Inflammatory macrophage treated with lipopolysaccharide for 1 hour (primary cell): ENCODE data around the gene NDUFAF4.
A peak's percentile ranks its signal among the peaks of the same experiment; 100 is the strongest.

Experiments
- DNase-seq, 2 donors: peaks; one replicate each; pipeline ENCODE4 v3.0.0-alpha.2; 2020 to 2022

NDUFAF4 gene

GRCh38 chr6:96898241-96898851 lies 655 bp upstream of the NDUFAF4 start:
- peak; percentile 17 to 19 for DNase-seq

GRCh38 chr6:96889146-96889545 lies 8.5 kb downstream of the NDUFAF4 start:
- DNase-seq: no peak

- DNase-seq: no peak
These were observed 8.9 kb downstream of the NDUFAF4 start for GRCh38 chr6:96888745-96889144.

- DNase-seq: no peak
These were observed 11.2 kb downstream of the NDUFAF4 start for GRCh38 chr6:96886519-96886918.

GRCh38 chr6:96885187-96885631 lies 12.5 kb downstream of the NDUFAF4 start:
- DNase-seq: peak in 1 of 2 donors; percentile 8

- no peak for DNase-seq
These were observed 19.5 kb downstream of the NDUFAF4 start for GRCh38 chr6:96878143-96878542.

- DNase-seq: no peak
These were observed 20.7 kb downstream of the NDUFAF4 start for GRCh38 chr6:96876886-96877545.

GRCh38 chr6:96872976-96873375 lies 24.7 kb downstream of the NDUFAF4 start:
- no peak for DNase-seq

GRCh38 chr6:96865055-96865405 lies 32.7 kb downstream of the NDUFAF4 start:
- DNase-seq: no peak

- no peak for DNase-seq
These were observed 33.3 kb downstream of the NDUFAF4 start for GRCh38 chr6:96864216-96865054.

- DNase-seq: no peak
These were observed 35.1 kb downstream of the NDUFAF4 start for GRCh38 chr6:96862560-96862959.

- no peak for DNase-seq
These were observed 36.1 kb downstream of the NDUFAF4 start for GRCh38 chr6:96861588-96861987.

- DNase-seq: no peak
These were observed 40.8 kb downstream of the NDUFAF4 start for GRCh38 chr6:96856856-96857255.

GRCh38 chr6:96853083-96853482 lies 44.6 kb downstream of the NDUFAF4 start:
- DNase-seq: no peak

GRCh38 chr6:96852605-96853004 lies 45.1 kb downstream of the NDUFAF4 start:
- DNase-seq: no peak

- no peak for DNase-seq
These were observed 45.8 kb downstream of the NDUFAF4 start for GRCh38 chr6:96851858-96852257.

GRCh38 chr6:96849615-96850014 lies 48.1 kb downstream of the NDUFAF4 start:
- no peak for DNase-seq

- no peak for DNase-seq
These were observed 53.2 kb downstream of the NDUFAF4 start for GRCh38 chr6:96844530-96844929.

GRCh38 chr6:96841345-96841744 lies 56.3 kb downstream of the NDUFAF4 start:
- DNase-seq: no peak
